Common myeloid progenitor, CD34-positive (primary cell): ENCODE data around the gene IDH2.
A peak's percentile ranks its signal among the peaks of the same experiment; 100 is the strongest.

Source experiments
- CTCF ChIA-PET: fragments of 350-600 bp; sonication (Branson Sonifier 250); formaldehyde crosslinking; loops from one replicate; lab custom pipeline; 2021; ENCODE audit warnings: antibody characterized with exemption; lab: Charles Lee
- POLR2A ChIA-PET: fragments of 350-600 bp; sonication (Branson Sonifier 250); formaldehyde crosslinking; loops from one replicate; lab custom pipeline; 2021; ENCODE audit warnings: antibody characterized with exemption; lab: Charles Lee
- DNase-seq, 3 donors: peaks; one replicate each; pipeline versions ENCODE4 v3.0.0 to v3.0.0-alpha.2; 2013
- H3K27ac ChIP-seq, 2 experiments: 1 replicate in 1 of 2; 2 replicates in 1 of 2; pipeline ENCODE4 v1.7.0; 2013; ENCODE audit warnings: inconsistent platforms in 2 of 2, low read length in 2 of 2, mild to moderate bottlenecking in 2 of 2, low read depth in 1 of 2, moderate library complexity in 1 of 2; ENCODE audit not compliant: severe bottlenecking in 2 of 2, insufficient read depth in 1 of 2, poor library complexity in 1 of 2
- H3K27me3 ChIP-seq, 5 experiments: replicated peaks in 2 of 5; 1 replicate in 3 of 5; 2 replicates in 2 of 5; pipeline versions ENCODE4 v1.6.1 to v1.7.0; 2013; ENCODE audit warnings: low read length in 4 of 5, mild to moderate bottlenecking in 2 of 5, moderate library complexity in 2 of 5, inconsistent platforms in 1 of 5; ENCODE audit not compliant: insufficient read depth in 5 of 5, control insufficient read depth in 4 of 5
- H3K36me3 ChIP-seq, 4 experiments: 1 replicate in 2 of 4; 2 replicates in 2 of 4; pipeline versions ENCODE4 v1.6.1 to v1.7.0; 2013; ENCODE audit warnings: low read length in 3 of 4, control low read depth in 1 of 4, mild to moderate bottlenecking in 1 of 4; ENCODE audit not compliant: control insufficient read depth in 4 of 4, insufficient read depth in 4 of 4
- H3K4me1 ChIP-seq, 4 experiments: 1 replicate in 3 of 4; 2 replicates in 1 of 4; pipeline versions ENCODE4 v1.6.1 to v1.7.1; 2013; ENCODE audit warnings: low read length in 3 of 4, mild to moderate bottlenecking in 3 of 4, control low read depth in 1 of 4, inconsistent platforms in 1 of 4, moderate library complexity in 1 of 4; ENCODE audit not compliant: control insufficient read depth in 4 of 4, insufficient read depth in 4 of 4; ENCODE audit errors: control extremely low read depth in 1 of 4
- H3K4me3 ChIP-seq, 7 experiments: 1 replicate in 4 of 7; 2 replicates in 3 of 7; pipeline versions ENCODE4 v1.5.1 to v1.7.0; 2013; ENCODE audit warnings: mild to moderate bottlenecking in 7 of 7, low read length in 6 of 7, moderate library complexity in 6 of 7, inconsistent platforms in 2 of 7, low read depth in 2 of 7, control low read depth in 1 of 7; ENCODE audit not compliant: insufficient read depth in 4 of 7, control insufficient read depth in 1 of 7; ENCODE audit errors: extremely low read depth in 1 of 7
- H3K9me3 ChIP-seq, 5 experiments: 1 replicate in 4 of 5; 2 replicates in 1 of 5; pipeline versions ENCODE4 v1.6.1 to v1.7.1; 2013; ENCODE audit warnings: low read length in 4 of 5, mild to moderate bottlenecking in 2 of 5, inconsistent platforms in 1 of 5, low read depth in 1 of 5, moderate library complexity in 1 of 5; ENCODE audit not compliant: control insufficient read depth in 4 of 5, insufficient read depth in 2 of 5; ENCODE audit errors: control extremely low read depth in 1 of 5
- WGBS: methylation state at CpG from one replicate; pipeline ENCODE4 v1.1.5; 2013; ENCODE audit not compliant: insufficient coverage; 5-methylcytosine and 5-hydroxymethylcytosine counted together

Gene IDH2

DNA sequence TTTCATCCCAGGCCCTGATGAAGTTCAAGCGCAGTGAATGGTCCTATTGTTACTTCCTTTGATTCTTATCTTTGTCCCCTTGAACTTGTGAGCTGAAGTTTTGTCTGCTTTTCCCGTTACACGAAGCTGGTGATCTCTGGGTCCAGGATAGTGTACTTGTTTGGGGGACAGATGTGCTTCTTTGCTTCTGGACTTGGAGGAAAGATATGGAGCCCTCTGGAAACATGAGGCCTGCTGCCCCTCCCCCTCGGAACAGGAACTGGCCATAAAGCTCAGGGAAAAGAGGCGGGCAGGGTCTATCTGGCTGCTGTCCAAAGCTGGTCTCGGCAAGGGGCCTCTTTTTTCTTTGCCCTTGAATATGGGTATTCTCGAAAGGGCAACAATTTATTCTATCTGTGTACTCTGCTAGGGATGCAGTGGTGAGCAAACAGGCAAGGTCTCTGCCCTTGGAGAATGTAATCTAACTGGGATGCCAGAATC lies 47.6 kb downstream of the IDH2 start:
- peak in 1 of 3 donors; percentile 21 for DNase-seq
- Histone ChIP-seq H3K27ac (no peak overlapping the region), H3K36me3 (peaks cover 0 to 2% (median 0%) of the 10 kb centered on the region in 4 experiments), H3K27me3 (no peaks in the 10 kb centered on the region), H3K4me1 (peaks cover 5 to 63% (median 21%) of the 10 kb centered on the region in 4 experiments), H3K9me3 (no peaks in the 10 kb centered on the region), H3K4me3 (no peak overlapping the region)
- ChIA-PET CTCF (interaction anchor here (0.8 to 1.6 kb wide), 7 partner anchors 10 to 52 kb away, joined by 3 to 6 read pairs (median 3); no protein-coding TSS in a partner anchor), POLR2A (interaction anchor here (0.6 to 1.1 kb wide), 2 partner anchors 20 to 843 kb away, joined by 3 to 4 read pairs; no protein-coding TSS in a partner anchor)
- WGBS: 22% methylated on average over 5 of the region's 7 CpGs

DNA sequence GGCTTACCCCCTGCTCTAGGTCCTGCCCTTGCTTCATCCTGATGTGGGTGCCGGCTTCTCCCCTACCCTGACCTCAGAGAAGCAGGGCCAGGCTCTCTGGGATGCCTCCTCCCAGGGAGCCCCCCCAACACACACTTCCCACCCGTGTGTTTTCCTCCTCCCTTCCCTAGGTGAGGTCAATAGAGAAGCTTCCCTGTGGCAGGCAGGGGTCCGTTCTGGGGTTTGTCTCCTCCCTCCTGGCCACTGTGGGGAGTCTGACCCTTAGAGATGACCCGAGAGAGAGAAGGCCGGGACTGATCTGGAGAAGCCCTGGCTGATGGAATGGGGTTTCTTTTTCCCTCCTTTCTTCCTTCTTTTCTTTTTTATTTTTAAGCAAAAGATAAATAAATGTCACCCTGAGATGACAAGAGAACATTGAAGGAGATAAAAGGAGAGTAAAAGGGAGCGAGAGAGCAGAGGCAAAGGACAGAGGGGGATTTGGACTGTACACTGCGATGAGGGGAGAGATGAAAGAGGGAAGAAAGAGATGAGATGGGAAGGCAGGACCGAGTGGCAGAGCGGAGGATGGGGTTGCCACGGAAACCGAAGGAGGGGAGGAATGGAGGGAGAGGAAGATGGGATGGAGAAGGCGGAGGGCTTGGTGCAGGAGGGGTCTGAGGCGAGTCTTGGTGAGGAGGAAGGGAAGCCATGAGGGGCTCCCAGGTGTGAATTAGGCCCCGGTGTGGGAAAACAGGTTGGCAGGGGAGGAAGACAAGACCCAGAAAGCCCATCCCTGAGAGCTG lies 48.4 kb downstream of the IDH2 start:
- Histone ChIP-seq H3K4me3 (no peak overlapping the region), H3K27me3 (no peaks in the 10 kb centered on the region), H3K27ac (no peak overlapping the region), H3K4me1 (peaks cover 4 to 63% (median 14%) of the 10 kb centered on the region in 4 experiments), H3K9me3 (no peaks in the 10 kb centered on the region), H3K36me3 (peaks cover 0 to 2% (median 0%) of the 10 kb centered on the region in 4 experiments)
- CTCF ChIA-PET: interaction anchor here (1.2 to 1.6 kb wide), 4 partner anchors 17 to 51 kb away, joined by 3 to 6 read pairs (median 4); no protein-coding TSS in a partner anchor
- POLR2A ChIA-PET: interaction anchor here (0.6 to 1.1 kb wide), 2 partner anchors 19 to 842 kb away, joined by 3 to 4 read pairs; no protein-coding TSS in a partner anchor
- 91% methylated on average over 11 of the region's 14 CpGs for WGBS
- no peak for DNase-seq

DNA sequence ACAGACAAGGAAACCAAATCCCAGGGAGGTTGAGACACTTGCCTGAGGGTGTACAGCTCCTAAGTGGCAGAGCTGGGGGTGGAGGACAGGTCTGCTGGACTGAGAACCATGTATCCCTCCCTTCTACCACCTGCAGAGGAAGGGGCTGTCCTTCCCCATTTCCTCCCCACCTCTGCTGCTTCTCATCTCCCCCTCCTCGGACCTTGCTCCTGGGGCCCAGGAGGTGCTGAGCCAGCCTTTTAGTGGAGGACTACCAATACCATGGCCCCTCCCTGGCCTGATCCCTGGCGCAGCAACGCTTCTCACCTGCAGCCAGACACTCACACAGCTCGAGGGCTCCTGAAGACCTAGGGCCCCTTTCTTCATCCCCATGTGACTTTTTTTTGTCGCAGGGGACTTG lies 50.4 kb downstream of the IDH2 start:
- Histone ChIP-seq H3K27ac (no peak overlapping the region), H3K27me3 (no peaks in the 10 kb centered on the region), H3K4me1 (peaks cover 0 to 68% (median 27%) of the 10 kb centered on the region in 4 experiments), H3K36me3 (peaks cover 0 to 2% (median 0%) of the 10 kb centered on the region in 4 experiments), H3K9me3 (no peaks in the 10 kb centered on the region), H3K4me3 (no peak overlapping the region)
- ChIA-PET POLR2A (no interaction called here), CTCF (interaction anchor here (2.2 kb wide), 1 partner anchor 16 kb away, joined by 10 read pairs; no protein-coding TSS in a partner anchor)
- WGBS: 86% methylated on average over 4 of the region's 5 CpGs
- no peak for DNase-seq

DNA sequence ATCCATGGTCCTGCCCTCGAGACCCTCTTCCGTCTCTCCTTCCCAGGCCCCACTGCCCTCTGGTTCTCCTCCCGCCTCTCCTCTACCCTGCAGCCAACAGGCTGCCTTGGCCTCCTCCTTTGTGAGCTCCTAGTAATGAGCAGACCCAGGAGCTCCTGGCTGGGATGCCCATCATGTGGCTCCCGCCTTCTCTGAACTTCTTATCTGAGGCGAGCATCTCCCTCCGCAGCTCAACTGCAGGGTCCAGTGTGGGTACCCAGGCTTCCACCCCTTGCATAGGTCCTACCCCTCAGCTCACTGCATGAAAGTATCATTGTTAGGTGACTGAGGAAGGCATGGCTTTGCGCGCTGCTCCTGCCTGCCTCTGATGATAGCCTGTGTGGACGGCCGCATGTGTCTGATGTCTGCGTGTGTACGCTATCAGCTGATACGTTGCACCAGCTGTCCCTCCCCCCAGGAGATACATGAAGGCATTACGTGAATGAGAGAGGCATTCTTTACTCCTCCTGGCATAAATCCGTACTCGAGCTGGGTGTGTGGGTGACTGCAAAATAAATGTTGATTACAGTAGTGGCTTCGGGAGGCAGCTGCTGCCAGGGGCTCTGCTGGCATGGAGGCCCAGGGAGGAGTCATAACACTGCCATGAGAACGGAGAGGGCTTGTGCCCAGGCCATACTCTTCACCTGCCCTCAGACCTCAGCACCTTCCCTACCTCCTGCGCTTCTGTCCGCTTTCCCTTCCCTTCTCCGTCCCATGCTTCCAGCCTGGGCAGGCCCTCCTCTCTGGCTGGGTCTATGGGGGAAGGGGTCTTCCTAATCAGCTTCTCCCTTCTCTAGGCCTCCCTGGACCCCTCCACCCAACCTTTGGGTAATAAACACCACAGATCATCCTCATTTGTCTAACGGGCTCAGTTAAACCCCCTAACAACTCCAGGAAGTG lies 52.3 kb downstream of the IDH2 start:
- Histone ChIP-seq H3K4me1 (peaks cover 3 to 78% (median 39%) of the 10 kb centered on the region in 4 experiments), H3K4me3 (no peak overlapping the region), H3K9me3 (no peaks in the 10 kb centered on the region), H3K27me3 (no peaks in the 10 kb centered on the region), H3K27ac (no peak overlapping the region), H3K36me3 (peaks cover 0 to 5% (median 0%) of the 10 kb centered on the region in 4 experiments)
- CTCF ChIA-PET: interaction anchor here (1.3 kb wide), 1 partner anchor 11 kb away, joined by 3 read pairs; no protein-coding TSS in a partner anchor
- WGBS: 90% methylated on average over 16 of the region's 22 CpGs
- no peak for DNase-seq
- POLR2A ChIA-PET: interaction anchor here (0.6 to 1.7 kb wide), 2 partner anchors 15 to 18 kb away, joined by 3 to 6 read pairs; no protein-coding TSS in a partner anchor

DNA sequence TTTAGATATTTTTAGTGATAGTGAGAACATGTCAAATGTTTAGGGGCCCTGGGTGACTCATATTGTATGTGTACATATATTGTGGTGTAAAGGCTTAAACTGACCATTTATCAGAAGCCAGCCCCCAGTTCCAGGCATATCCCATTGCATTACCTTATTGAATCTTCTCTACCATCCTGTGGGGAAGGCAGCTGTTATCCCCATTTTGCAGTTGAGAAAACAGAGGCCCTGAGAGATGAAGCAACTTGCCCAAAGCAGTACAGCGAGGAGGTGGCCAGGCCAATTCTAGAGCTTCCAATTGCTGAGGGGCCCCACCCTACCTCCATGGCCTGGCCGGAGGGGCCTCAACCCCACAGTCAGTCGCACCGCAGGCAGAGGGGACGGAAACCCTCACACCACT lies 53.2 kb downstream of the IDH2 start:
- no peaks in the 10 kb centered on the region for H3K9me3 ChIP-seq
- no peak overlapping the region for H3K4me3 ChIP-seq
- H3K27ac ChIP-seq: no peak overlapping the region
- peaks cover 0 to 11% (median 0%) of the 10 kb centered on the region in 4 experiments for H3K36me3 ChIP-seq
- WGBS: 95% methylated on average over 4 of the region's 5 CpGs
- H3K4me1 ChIP-seq: peaks cover 3 to 71% (median 33%) of the 10 kb centered on the region in 4 experiments
- CTCF ChIA-PET: interaction anchor here (1.3 to 1.7 kb wide), 2 partner anchors 12 to 14 kb away, joined by 3 to 5 read pairs; no protein-coding TSS in a partner anchor
- DNase-seq: no peak
- POLR2A ChIA-PET: interaction anchor here (1.7 kb wide), 1 partner anchor 14 kb away, joined by 6 read pairs; no protein-coding TSS in a partner anchor
- no peaks in the 10 kb centered on the region for H3K27me3 ChIP-seq

DNA sequence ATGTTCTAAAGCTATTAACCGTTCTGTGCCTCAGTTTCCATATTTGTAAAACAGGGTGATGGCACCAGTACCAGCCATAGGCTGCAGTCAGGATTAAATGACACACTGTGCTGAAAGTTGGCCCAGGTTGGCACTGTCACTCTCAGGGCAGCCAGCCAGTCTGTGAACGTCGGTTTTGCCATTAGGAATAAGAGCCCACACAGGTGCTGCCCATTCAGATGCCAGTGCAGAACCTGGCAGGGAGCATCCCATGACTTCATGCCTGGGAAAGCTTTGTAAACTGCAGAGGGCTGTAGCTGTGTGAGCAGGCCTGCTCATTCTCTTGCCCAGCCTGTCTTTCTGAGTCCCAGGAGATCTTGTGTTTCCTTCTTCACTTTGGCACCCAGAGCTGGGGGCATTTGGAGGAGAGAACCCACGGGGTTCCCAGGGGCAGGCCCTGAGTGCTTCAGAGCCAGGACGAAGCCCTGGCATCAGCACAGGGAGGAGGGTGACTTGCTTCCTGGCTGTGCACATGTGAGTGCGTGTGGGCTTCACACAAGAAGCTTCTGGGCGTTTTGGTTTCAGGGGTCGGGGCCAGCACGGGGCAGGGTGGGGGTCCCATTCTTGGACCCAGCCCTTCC lies 54.2 kb downstream of the IDH2 start:
- ChIA-PET CTCF (interaction anchor here (0.8 to 1.8 kb wide), 4 partner anchors 11 to 25 kb away, joined by 3 to 5 read pairs (median 4); no protein-coding TSS in a partner anchor), POLR2A (no interaction called here)
- Histone ChIP-seq H3K27me3 (no peaks in the 10 kb centered on the region), H3K9me3 (no peaks in the 10 kb centered on the region), H3K4me3 (no peak overlapping the region), H3K4me1 (peaks cover 3 to 74% (median 33%) of the 10 kb centered on the region in 4 experiments), H3K27ac (no peak overlapping the region), H3K36me3 (peaks cover 0 to 11% (median 0%) of the 10 kb centered on the region in 4 experiments)
- WGBS: 83% methylated on average over 9 of the region's 9 CpGs
- peak in 1 of 3 donors; percentile 36 for DNase-seq
